GM20431 (cell line): Measurements from ENCODE around the gene NUDT22.

Experiments
- in situ Hi-C: fragments of 300-500 bp; cut with MseI, MboI; formaldehyde crosslinking; loops from one replicate; pipeline ENCODE4 v1.15.0; 2020; ENCODE audit warnings: low sequenced_read_pairs; ENCODE audit not compliant: unreplicated experiment

The NUDT22 gene

DNA sequence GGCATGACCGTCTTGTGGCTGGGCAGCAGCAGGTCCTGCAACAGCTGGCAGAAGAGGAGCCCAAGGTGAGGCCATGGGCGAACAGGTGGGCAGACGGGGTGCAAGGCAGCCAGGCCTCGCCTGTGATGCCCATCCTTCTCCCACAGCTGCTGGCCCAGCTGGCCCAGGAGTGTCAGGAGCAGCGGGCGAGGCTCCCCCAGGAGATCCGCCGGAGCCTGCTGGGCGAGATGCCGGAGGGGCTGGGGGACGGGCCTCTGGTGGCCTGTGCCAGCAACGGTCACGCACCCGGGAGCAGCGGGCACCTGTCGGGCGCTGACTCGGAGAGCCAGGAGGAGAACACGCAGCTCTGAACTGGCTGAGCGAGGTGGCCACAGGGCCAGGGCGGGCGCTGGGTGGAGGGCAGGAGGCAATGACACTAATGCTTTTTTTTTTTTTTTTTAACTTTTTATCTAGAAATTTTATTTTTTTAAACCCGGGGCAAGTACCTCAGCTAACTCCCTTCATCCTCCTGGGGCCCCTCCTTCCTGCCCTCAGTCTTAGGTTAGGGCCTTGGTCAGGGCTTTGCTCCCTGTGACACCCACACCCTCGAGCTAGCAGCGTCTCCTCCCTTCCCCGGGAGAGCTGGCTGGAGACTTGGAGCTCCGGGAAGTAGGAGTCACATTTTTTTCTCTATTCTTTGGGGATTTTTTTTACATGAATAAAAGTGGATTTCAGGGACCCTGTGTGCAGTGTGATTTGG lies 41.3 kb downstream of the NUDT22 start:
- in situ Hi-C loops, result no loop called here

DNA sequence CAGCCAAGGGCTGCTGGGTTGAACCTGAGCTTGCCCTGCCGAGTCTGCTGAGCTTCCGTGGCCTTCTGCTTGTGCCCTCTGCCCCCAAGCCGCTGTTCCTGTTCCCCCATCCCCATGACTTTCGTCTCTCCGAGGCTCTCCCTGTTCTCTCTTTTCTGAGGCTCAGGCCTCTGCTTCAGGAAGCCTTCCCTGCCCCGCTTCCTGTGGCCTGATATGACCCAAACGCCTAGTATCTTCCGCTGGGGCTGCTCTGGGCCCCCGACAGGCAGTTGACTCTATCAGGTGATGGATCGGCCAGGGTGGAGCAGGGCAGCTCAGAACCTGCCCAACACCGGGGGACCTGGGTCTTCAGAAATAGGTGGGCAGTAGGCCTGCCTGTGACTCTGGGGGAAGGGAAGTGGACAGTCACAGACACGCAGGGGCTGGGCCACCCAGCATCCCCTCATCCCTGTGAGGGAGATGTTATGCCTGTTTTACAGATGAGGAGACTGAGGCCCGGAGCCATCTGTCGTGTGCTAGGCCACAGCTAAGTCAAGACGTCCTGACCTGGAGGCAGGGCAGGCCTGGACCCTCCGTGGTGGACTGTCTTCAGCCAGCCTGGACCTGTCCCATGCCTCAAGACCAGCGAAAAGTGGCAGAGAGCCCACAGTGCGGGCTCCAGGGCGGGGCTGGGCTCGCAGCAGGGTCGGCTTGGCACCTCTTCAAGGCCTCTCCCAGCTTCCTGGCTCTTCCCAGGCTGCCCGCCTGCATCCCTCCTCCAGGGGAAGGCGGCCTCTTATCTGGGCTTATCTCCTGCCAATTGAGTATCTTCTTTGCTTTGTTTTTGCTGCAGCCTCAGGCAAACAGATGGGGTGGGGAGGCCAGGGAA lies 42.2 kb downstream of the NUDT22 start:
- in situ Hi-C loops, result no loop called here

DNA sequence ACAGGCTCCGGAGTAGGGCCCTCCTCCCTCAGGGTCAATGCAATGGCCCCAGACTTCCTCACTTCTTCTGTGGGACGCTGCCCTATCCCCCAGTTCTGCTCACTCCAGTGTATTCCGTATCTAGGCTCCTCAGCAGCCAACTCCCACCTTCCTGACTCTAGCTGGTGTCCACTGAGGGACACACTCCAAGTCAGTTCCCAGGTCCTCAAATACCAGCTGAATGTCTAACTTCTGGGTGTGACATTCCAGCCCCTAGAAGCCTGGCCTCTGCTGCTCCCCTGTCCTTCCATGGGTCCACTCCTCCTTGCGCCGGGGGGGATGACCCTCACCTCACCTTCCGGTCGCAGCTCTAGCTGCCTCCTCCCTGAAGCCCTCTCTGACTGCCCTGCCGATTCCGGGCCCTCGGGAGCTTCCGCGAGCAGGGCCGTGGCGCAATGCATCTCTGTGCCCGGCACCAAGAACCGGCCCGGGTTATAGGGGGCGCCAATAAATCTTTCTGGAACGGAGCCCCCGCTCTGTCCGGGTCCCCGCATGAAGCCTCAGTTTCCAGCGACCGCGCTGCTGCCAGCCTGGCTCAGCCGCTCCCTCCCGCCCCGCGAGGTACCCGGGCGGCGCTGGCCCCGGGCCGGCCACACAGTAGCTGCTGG lies 42.9 kb downstream of the NUDT22 start:
- in situ Hi-C loops, result no loop called here

DNA sequence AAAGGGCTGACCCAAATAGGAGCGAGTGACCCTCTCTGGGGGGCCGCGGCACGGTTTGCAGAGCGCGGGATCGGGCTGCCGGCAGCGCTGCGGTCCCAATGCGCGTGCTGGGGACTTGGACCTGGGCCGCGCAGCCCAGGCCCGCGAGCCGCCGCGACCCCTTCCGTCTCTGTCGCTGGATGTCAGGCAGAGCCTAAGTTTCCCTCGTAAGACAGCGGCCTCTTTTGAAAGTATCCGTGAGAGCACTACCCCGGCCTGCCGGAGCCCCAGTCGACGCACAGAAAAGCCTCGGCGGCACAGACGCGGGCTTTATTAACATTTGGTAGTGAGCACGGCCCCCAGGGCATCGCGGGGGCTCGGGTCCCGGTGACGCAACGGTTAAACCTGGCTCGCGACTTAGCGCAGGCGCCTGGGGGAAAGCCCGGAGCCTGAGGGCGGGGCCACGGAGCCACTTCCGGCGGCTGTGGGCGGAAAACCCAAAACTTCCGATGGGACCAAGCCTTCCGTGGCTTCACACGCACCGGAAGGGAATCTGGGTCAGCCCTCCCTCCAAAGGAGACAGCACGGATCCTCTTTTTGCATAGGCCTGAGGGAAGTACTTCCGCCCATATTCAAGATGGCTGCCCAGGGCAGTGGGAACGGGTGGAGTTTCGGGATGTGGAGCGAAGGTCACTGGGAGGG lies 43.6 kb downstream of the NUDT22 start:
- in situ Hi-C loops, result no loop called here

DNA sequence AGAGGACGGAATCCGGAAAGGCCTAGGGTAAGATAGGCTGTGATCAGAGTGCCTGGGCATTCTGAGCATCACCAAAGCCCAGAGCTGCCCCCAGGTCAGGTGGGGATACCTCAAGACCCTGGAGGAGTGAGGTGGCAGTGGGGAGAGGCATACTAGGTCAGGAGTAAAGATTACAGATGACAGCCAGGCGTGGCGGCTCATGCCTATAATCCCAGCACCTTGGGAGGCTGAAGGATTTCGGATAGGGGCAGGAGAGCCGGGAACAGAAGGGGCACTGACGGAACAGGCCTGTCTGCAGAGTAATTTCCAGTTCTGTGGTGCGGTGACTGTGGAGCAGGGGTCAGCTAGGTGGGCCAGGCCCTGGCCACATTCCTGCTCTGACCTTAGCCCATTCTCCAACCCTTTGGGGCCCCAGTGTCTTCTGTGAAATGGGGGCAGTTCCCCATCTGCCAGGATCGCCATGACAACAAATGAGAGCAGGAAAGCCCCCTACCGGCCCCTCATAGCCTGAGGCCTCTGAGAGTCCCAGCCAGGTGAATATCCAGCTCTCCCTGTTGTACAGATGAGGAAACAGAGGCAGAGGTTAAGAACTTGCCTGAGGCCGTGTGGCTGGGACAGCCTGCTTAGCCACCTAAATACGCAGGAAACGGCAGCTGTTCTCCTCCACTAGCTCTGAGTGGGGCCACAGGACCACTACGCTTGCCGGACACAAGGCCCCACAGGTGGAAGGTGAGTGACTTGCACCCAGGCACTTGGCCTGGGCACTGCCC lies 49.1 kb downstream of the NUDT22 start:
- in situ Hi-C loops, result no loop called here

DNA sequence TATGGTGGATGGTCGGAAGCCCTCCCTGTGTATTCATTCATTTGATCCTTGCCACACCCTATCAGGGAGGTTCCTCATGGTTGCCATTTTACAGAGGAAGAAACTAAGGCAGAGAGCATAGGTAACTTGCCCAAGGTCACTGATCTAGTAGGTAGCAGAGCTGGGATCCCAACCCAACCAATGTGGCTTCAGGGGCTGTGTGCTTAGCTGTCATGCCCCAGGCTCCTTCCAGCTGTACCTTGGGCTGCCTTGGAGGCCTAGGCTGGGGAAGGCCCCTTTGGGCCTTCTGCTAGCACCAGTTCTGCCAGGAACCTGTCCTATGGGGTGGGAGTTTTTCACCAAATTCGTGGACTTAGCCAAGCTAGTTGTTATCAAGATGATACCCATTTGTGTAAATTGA lies 49.8 kb downstream of the NUDT22 start:
- in situ Hi-C loops, result no loop called here

DNA sequence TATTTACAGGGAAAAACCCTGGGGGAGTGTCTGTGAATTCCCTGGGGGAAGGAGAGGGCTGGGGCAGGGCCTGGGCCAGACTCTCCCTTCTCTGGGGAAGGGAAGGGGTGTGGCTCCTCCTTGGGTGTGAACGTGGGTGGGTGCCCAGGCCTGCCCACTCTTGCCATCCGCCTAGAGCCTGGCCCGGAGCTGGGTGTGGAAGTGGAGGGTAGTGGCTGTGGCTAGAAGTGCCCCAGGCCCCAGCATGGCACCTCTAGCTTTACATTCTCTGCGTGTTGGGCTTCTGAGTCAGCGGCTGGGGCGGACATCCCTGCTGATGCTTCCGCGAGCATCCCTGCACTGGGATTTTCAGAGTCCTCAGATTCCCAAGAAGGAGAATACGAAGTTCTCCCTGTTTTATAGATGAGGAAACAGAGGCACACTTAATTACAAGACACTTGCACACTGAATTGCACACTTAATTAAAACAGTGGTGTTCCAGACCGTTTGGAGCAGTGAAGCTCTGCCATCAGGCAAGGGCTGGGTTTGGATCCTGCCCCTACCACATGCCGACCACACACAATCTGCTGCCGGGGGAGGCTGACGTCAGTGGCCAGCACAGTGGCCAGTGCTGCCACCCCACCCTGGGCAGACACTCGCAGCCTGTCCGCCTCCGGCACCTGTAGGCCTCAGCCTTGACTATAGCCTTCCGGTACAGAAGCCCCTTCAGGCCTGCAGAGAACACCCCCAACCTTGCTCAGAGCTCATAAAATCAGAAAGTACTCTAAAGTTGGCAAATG lies 50.8 kb downstream of the NUDT22 start:
- in situ Hi-C loops, result no loop called here

DNA sequence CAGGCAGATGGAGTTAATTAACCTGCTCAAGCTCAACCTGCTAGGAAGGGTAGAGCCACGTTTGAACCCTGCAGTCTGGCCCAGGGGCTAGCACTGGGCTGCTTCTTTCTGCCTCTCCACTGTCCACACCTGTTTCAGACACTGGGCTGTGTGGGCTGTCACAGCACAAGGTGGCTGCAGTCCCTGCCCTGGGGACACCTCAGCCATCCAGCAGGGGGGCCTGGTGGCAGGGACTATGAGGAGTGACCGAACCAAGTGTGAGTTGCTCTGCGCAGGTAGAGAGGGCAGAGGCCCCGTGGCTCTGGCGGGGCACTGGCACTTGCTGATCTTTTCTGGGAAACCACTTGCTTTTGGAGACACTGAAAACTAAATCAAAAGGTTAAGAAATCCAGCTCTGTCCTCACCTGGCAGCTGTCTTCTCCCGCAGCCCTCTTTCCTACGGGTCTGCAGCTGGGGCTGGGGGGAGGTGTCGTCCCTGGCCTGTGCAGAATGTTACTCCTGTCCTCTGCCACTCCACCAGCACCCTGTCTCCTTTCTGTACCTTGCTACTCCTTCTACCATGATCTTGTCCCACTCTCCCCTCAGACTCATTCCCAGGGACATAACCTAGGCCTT lies 52.6 kb downstream of the NUDT22 start:
- in situ Hi-C loops, result no loop called here
